Activated T-helper 2 cell treated with anti-CD3 and anti-CD28 coated beads, Interferon-gamma antibody, Interleukin-2, Interleukin-4, amounts not matched to agents 10 μg/mL and 5 μg/mL and 100 μg/mL, durations not matched to agents 14 hours and 24 hours and 36 hours (primary cell): Measurements from ENCODE around the gene CHST14. TPM values are rescaled to one million over a fixed set of nuclear protein-coding genes. Genes with fewer than 3 reads are reported as not detected.
A peak's percentile ranks its signal among the peaks of the same experiment; 100 is the strongest.

ENCODE experiments used
- DNase-seq: peaks from one replicate; pipeline ENCODE4 v3.0.0; 2021; ENCODE audit warnings: low spot score
- H3K27ac Mint-ChIP-seq: one replicate; pipeline ENCODE4 v1.8.0; 2021; ENCODE audit warnings: mixed read lengths
- H3K27me3 Mint-ChIP-seq: one replicate; pipeline ENCODE4 v1.8.0; 2021; ENCODE audit warnings: low read depth, mixed read lengths
- H3K36me3 Mint-ChIP-seq: one replicate; pipeline ENCODE4 v1.8.0; 2021; ENCODE audit warnings: low read depth, mixed read lengths
- H3K4me1 Mint-ChIP-seq: one replicate; pipeline ENCODE4 v1.8.0; 2021; ENCODE audit warnings: low read depth, mixed read lengths
- H3K4me3 Mint-ChIP-seq: one replicate; pipeline ENCODE4 v1.8.0; 2021; ENCODE audit warnings: low read depth, mild to moderate bottlenecking, moderate library complexity, mixed read lengths
- H3K9me3 Mint-ChIP-seq: one replicate; pipeline ENCODE4 v1.8.0; 2021; ENCODE audit warnings: mixed read lengths
- intact Hi-C: fragments of 100-400 bp; cut with micrococcal nuclease; formaldehyde crosslinking; loops from one replicate; pipeline ENCODE4 v1.15.1; 2023
- total RNA-seq: library from RNA; stranded (reverse); gene quantifications from 2 replicates; pipeline ENCODE4 v1.2.3, GENCODE V29; 2022

The CHST14 gene
- total RNA-seq, 1 donor from 2014 or later: 11.8 TPM

- peaks cover 15% of the 10 kb centered on the region for H3K4me1 Mint-ChIP-seq
- intact Hi-C loops: no loop called here
- no peaks in the 10 kb centered on the region for H3K27me3 Mint-ChIP-seq
- no peak for DNase-seq
- no peaks in the 10 kb centered on the region for H3K9me3 Mint-ChIP-seq
- peaks cover 16% of the 10 kb centered on the region for H3K36me3 Mint-ChIP-seq
- H3K4me3 Mint-ChIP-seq: no peak overlapping the region
- no peak overlapping the region for H3K27ac Mint-ChIP-seq
Observed at GRCh38 chr15:40459391-40460015, 11.3 kb upstream of the CHST14 start.

- H3K4me1 Mint-ChIP-seq: peaks cover 8% of the 10 kb centered on the region
- no peaks in the 10 kb centered on the region for H3K27me3 Mint-ChIP-seq
- H3K36me3 Mint-ChIP-seq: peaks cover 22% of the 10 kb centered on the region
- intact Hi-C loops: no loop called here
- no peaks in the 10 kb centered on the region for H3K9me3 Mint-ChIP-seq
- no peak overlapping the region for H3K27ac Mint-ChIP-seq
- DNase-seq: no peak
- no peak overlapping the region for H3K4me3 Mint-ChIP-seq
Observed at GRCh38 chr15:40460404-40460803, 10.4 kb upstream of the CHST14 start.

GRCh38 chr15:40461958-40462357 is 8.8 kb upstream of the CHST14 start:
- Mint-ChIP-seq H3K4me3 (no peak overlapping the region), H3K4me1 (peaks cover 9% of the 10 kb centered on the region), H3K27ac (no peak overlapping the region), H3K9me3 (no peaks in the 10 kb centered on the region), H3K36me3 (peaks cover 33% of the 10 kb centered on the region), H3K27me3 (no peaks in the 10 kb centered on the region)
- intact Hi-C loops: no loop called here
- no peak for DNase-seq

GRCh38 chr15:40463279-40463678 is 7.5 kb upstream of the CHST14 start:
- no peak overlapping the region for H3K4me3 Mint-ChIP-seq
- H3K4me1 Mint-ChIP-seq: peaks cover 6% of the 10 kb centered on the region
- H3K9me3 Mint-ChIP-seq: no peaks in the 10 kb centered on the region
- H3K36me3 Mint-ChIP-seq: peaks cover 34% of the 10 kb centered on the region
- intact Hi-C loops: no loop called here
- H3K27me3 Mint-ChIP-seq: no peaks in the 10 kb centered on the region
- no peak for DNase-seq
- no peak overlapping the region for H3K27ac Mint-ChIP-seq

- Mint-ChIP-seq H3K4me1 (peaks cover 6% of the 10 kb centered on the region), H3K9me3 (no peaks in the 10 kb centered on the region), H3K36me3 (peaks cover 34% of the 10 kb centered on the region), H3K27me3 (no peaks in the 10 kb centered on the region), H3K27ac (no peak overlapping the region), H3K4me3 (no peak overlapping the region)
- intact Hi-C loops: no loop called here
- DNase-seq: no peak
Observed at GRCh38 chr15:40463886-40464545, 6.8 kb upstream of the CHST14 start.

GRCh38 chr15:40464595-40465185 is 6.1 kb upstream of the CHST14 start:
- Mint-ChIP-seq H3K36me3 (peaks cover 30% of the 10 kb centered on the region), H3K4me1 (peaks cover 8% of the 10 kb centered on the region), H3K27me3 (no peaks in the 10 kb centered on the region), H3K4me3 (no peak overlapping the region), H3K9me3 (no peaks in the 10 kb centered on the region), H3K27ac (no peak overlapping the region)
- intact Hi-C loops: no loop called here
- DNase-seq: no peak

- peaks cover 12% of the 10 kb centered on the region for H3K4me1 Mint-ChIP-seq
- no peak overlapping the region for H3K4me3 Mint-ChIP-seq
- no peak for DNase-seq
- no peaks in the 10 kb centered on the region for H3K27me3 Mint-ChIP-seq
- no peak overlapping the region for H3K27ac Mint-ChIP-seq
- intact Hi-C loops: no loop called here
- H3K36me3 Mint-ChIP-seq: peaks cover 28% of the 10 kb centered on the region
- H3K9me3 Mint-ChIP-seq: no peaks in the 10 kb centered on the region
Observed at GRCh38 chr15:40465939-40466338, 4.8 kb upstream of the CHST14 start.

GRCh38 chr15:40466426-40467260 is 4.1 kb upstream of the CHST14 start:
- Mint-ChIP-seq H3K36me3 (peaks cover 28% of the 10 kb centered on the region), H3K27me3 (no peaks in the 10 kb centered on the region), H3K27ac (no peak overlapping the region), H3K4me3 (no peak overlapping the region), H3K4me1 (peaks cover 14% of the 10 kb centered on the region), H3K9me3 (no peaks in the 10 kb centered on the region)
- intact Hi-C loops: no loop called here
- no peak for DNase-seq

GRCh38 chr15:40467261-40467615 is 3.5 kb upstream of the CHST14 start:
- Mint-ChIP-seq H3K4me3 (no peak overlapping the region), H3K27ac (no peak overlapping the region), H3K27me3 (no peaks in the 10 kb centered on the region), H3K9me3 (no peaks in the 10 kb centered on the region), H3K36me3 (peaks cover 28% of the 10 kb centered on the region), H3K4me1 (peaks cover 19% of the 10 kb centered on the region)
- DNase-seq: no peak
- intact Hi-C loops: no loop called here

- Mint-ChIP-seq H3K4me3 (no peak overlapping the region), H3K36me3 (peaks cover 21% of the 10 kb centered on the region), H3K27ac (no peak overlapping the region), H3K27me3 (no peaks in the 10 kb centered on the region), H3K9me3 (no peaks in the 10 kb centered on the region), H3K4me1 (peaks cover 27% of the 10 kb centered on the region)
- DNase-seq: no peak
- intact Hi-C loops: no loop called here
Observed at GRCh38 chr15:40468898-40469331, 1.9 kb upstream of the CHST14 start.

- intact Hi-C loops: loop anchor here (1.0 to 5.0 kb wide), 2 partner anchors 30 to 37 kb away; partner anchors contain the start of gene BAHD1
- H3K27ac Mint-ChIP-seq: peak overlapping the region; percentile 60
- H3K36me3 Mint-ChIP-seq: peaks cover 16% of the 10 kb centered on the region
- H3K4me3 Mint-ChIP-seq: peak overlapping the region; percentile 56
- no peaks in the 10 kb centered on the region for H3K27me3 Mint-ChIP-seq
- DNase-seq: no peak
- H3K9me3 Mint-ChIP-seq: no peaks in the 10 kb centered on the region
- H3K4me1 Mint-ChIP-seq: peaks cover 27% of the 10 kb centered on the region
Observed at GRCh38 chr15:40469776-40470390, 901 bp upstream of the CHST14 start.

GRCh38 chr15:40471105-40471807 is 472 bp downstream of the CHST14 start:
- H3K9me3 Mint-ChIP-seq: no peaks in the 10 kb centered on the region
- H3K36me3 Mint-ChIP-seq: peaks cover 6% of the 10 kb centered on the region
- DNase-seq: no peak
- peaks cover 3% of the 10 kb centered on the region for H3K27me3 Mint-ChIP-seq
- peak overlapping the region; percentile 68 for H3K27ac Mint-ChIP-seq
- H3K4me3 Mint-ChIP-seq: peak overlapping the region; percentile 86
- H3K4me1 Mint-ChIP-seq: peaks cover 29% of the 10 kb centered on the region
- intact Hi-C loops: loop anchor here (5.0 kb wide), 1 partner anchor 36 kb away; no protein-coding TSS in a partner anchor
